Stimulated activated CD8-positive, alpha-beta memory T cell treated with anti-CD3 and anti-CD28 coated beads, Interleukin-15, amount 100 ng/mL, for 48 hours (primary cell): ENCODE measurements around the gene JOSD1.

Source experiments
- DNase-seq, 2 donors: peaks; one replicate each; pipeline ENCODE4 v3.0.0-alpha.2; 2020; ENCODE audit warnings: low read depth in 2 of 2

The JOSD1 gene

GRCh38 chr22:38712486-38713207, 11.9 kb upstream of the JOSD1 start:
- no peak for DNase-seq

GRCh38 chr22:38710866-38711265, 10.1 kb upstream of the JOSD1 start:
- DNase-seq = no peak

- no peak for DNase-seq
Observed at GRCh38 chr22:38710351-38710750, 9.6 kb upstream of the JOSD1 start.

- no peak for DNase-seq
Observed at GRCh38 chr22:38709306-38709705, 8.6 kb upstream of the JOSD1 start.

GRCh38 chr22:38707984-38708383, 7.2 kb upstream of the JOSD1 start:
- DNase-seq = no peak

- no peak for DNase-seq
Observed at GRCh38 chr22:38707346-38707745, 6.6 kb upstream of the JOSD1 start.

GRCh38 chr22:38706901-38707195, 6.1 kb upstream of the JOSD1 start:
- DNase-seq = no peak

- DNase-seq = peak; percentile 9 to 12
Observed at GRCh38 chr22:38706101-38706900, 5.6 kb upstream of the JOSD1 start.

GRCh38 chr22:38705235-38706100, 4.7 kb upstream of the JOSD1 start, which contains the start of gene GTPBP1:
Gene GTPBP1 (plus strand): TSS chr22:38705944. CDS start chr22:38705956, 12 bp downstream.
- peak; percentile 93 to 96 for DNase-seq

- no peak for DNase-seq
Observed at GRCh38 chr22:38704654-38705234, 4.0 kb upstream of the JOSD1 start.

- DNase-seq = no peak
Observed at GRCh38 chr22:38700270-38700788, 414 bp downstream of the JOSD1 start.

- DNase-seq = no peak
Observed at GRCh38 chr22:38699784-38700183, 959 bp downstream of the JOSD1 start.

GRCh38 chr22:38699143-38699542, 1.6 kb downstream of the JOSD1 start:
- no peak for DNase-seq

- no peak for DNase-seq
Observed at GRCh38 chr22:38698407-38699094, 2.2 kb downstream of the JOSD1 start.

- DNase-seq = no peak
Observed at GRCh38 chr22:38697425-38698089, 3.2 kb downstream of the JOSD1 start.

GRCh38 chr22:38696606-38697424, 3.9 kb downstream of the JOSD1 start:
- DNase-seq = peak; percentile 20 to 21

GRCh38 chr22:38694940-38695339, 5.8 kb downstream of the JOSD1 start:
- DNase-seq = no peak

- no peak for DNase-seq
Observed at GRCh38 chr22:38694049-38694448, 6.7 kb downstream of the JOSD1 start.

- no peak for DNase-seq
Observed at GRCh38 chr22:38689651-38690050, 11.1 kb downstream of the JOSD1 start.

- no peak for DNase-seq
Observed at GRCh38 chr22:38685761-38686160, 15.0 kb downstream of the JOSD1 start.
